ENCODE results near the gene FAM43B.

FAM43B gene

GRCh38 chr1:20590306-20590777, 38.0 kb downstream of the FAM43B start:
- DNase-seq (ENCODE audit: low spot score) = no peak

DNA sequence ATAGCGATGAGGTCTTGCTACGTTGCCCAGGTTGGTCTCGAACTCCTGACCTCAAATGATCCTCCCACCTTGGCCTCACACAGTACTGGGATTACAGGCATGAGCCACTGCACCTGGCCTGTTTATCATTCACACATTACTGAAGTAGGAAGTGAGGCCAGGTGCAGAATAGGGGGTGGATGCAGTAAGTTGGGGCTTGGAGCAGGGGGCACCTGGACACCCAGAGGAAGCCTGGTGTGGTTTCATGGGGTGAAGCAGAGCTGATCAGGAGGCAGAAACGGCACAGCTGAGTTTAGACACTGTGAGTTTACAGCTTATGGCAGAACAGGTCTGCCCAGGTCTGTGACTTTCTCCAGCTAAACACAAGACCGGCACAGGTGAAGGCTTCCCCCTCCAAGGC, 41.4 kb downstream of the FAM43B start:
- DNase-seq (ENCODE audit: low spot score) = no peak

GRCh38 chr1:20594746-20595145, 42.4 kb downstream of the FAM43B start:
- DNase-seq (ENCODE audit: low spot score) = no peak

GRCh38 chr1:20596106-20596505, 43.7 kb downstream of the FAM43B start:
- DNase-seq (ENCODE audit: low spot score) = no peak

DNA sequence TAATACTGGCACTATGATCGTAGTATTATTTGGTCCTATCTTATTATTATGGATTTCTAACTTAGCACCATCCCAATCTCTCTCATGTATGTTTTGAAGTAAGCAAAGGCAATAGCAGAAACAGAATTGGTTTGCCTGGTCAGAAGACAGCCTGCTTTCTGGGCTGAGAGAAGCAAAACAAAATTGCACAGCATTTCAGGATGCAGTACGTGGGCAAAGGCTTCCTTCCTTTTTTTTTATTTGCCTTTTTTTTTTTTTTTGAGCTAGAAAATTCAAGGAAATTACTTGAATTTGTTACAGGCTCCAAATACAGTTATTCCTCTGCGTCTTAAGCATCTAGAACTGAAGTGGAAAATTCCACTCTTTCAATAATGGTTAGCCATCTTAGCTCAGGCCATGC, 45.3 kb downstream of the FAM43B start:
- DNase-seq (ENCODE audit: low spot score) = no peak

- DNase-seq (ENCODE audit: low spot score) = no peak
Measured at GRCh38 chr1:20600156-20600555, 47.8 kb downstream of the FAM43B start.

- no peak for DNase-seq (ENCODE audit: low spot score)
Measured at GRCh38 chr1:20601129-20601825, 48.9 kb downstream of the FAM43B start.

- DNase-seq (ENCODE audit: low spot score) = no peak
Measured at GRCh38 chr1:20602851-20603450, 50.6 kb downstream of the FAM43B start.

DNA sequence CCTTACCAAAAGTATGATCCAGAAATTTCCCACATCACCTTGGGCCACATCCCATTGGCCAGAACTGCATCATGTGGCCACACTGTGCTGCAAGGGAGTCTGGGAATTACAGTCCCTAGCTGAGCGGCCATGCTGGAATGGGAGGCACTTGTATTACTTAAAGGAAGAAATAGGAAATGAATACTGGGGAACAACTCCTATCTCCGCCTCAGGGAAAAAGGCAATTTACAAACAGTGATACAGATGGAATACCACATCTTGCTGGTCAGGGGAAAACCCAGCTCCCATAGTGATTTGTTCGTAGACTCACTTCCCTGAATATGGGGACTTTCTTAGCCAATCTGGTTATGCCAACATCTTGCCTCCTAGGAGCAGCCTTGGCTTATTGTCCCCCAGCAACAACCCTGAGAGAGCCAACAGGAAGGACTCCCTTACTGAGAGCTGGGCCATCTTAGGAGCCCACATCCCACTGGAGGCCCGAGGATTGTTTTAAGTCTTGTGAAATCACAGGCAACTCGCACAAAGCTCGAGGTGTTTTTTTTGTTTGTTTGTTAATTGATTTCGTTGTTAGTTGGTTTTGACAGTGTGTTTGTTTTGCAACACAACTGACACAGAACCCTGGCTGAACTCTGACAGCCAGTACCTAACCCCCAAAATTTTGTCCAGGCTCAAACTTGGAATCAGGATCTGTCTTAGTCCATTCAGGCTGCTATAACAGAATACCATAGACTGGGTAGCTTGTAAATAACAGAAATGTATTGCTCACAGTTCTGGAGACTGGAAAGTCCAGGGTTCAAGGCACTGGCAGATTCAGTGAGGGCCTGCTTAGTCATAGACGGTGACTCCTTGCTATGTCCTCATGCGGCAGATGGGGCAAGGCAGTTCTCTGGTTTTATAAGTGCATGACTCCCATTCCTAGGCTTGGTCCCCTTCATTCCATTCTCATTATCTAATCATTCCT, 51.4 kb downstream of the FAM43B start:
- DNase-seq (ENCODE audit: low spot score) = no peak
